Keratinocyte (primary cell): ENCODE measurements around the gene PEX16. TPM values are rescaled to one million over a fixed set of nuclear protein-coding genes. Genes with fewer than 3 reads are reported as not detected.

Source experiments
- DNase-seq: peaks from one replicate; pipeline ENCODE4 v3.0.0-alpha.2; 2011; ENCODE audit warnings: low read depth, missing footprints, low spot score
- FAIRE-seq: peaks from 2 replicates; lab custom pipeline; 2011; peaks lifted over from hg19 to GRCh38; lab: Jason Lieb, UNC
- H2AFZ ChIP-seq: 2 replicates; pipeline ENCODE4 v1.6.0; 2012; ENCODE audit warnings: low read length, control low read depth, inconsistent platforms; ENCODE audit not compliant: control insufficient read depth
- H3K27ac ChIP-seq: 2 replicates; pipeline ENCODE4 v1.5.1; 2011; ENCODE audit warnings: low read length; ENCODE audit not compliant: control insufficient read depth, insufficient read depth
- H3K27me3 ChIP-seq: 3 replicates; pipeline ENCODE4 v1.6.0; 2011; ENCODE audit warnings: low read length; ENCODE audit not compliant: control insufficient read depth, insufficient read depth; ENCODE audit errors: extremely low read depth
- H3K36me3 ChIP-seq, 2 experiments: 2 replicates in 1 of 2; 3 replicates in 1 of 2; pipeline ENCODE4 v1.5.1; 2011; ENCODE audit warnings: low read length in 2 of 2, mild to moderate bottlenecking in 1 of 2; ENCODE audit not compliant: control insufficient read depth in 2 of 2, insufficient read depth in 2 of 2; ENCODE audit errors: extremely low read depth in 1 of 2
- H3K4me1 ChIP-seq: 3 replicates; pipeline ENCODE4 v1.5.1; 2011; ENCODE audit warnings: low read length; ENCODE audit not compliant: control insufficient read depth, insufficient read depth; ENCODE audit errors: extremely low read depth
- H3K4me2 ChIP-seq: 3 replicates; pipeline ENCODE4 v1.6.0; 2011; ENCODE audit warnings: low read depth, low read length; ENCODE audit not compliant: control insufficient read depth, insufficient read depth; ENCODE audit errors: extremely low read depth
- H3K4me3 ChIP-seq, 3 experiments: fragments of 200-600 bp in 1 of 3; sonication (generic) in 1 of 3; 2 replicates in 2 of 3; 3 replicates in 1 of 3; pipeline ENCODE4 v1.5.1; 2011 to 2016; ENCODE audit warnings: low read length in 3 of 3, mild to moderate bottlenecking in 3 of 3, control low read depth in 2 of 3, inconsistent platforms in 1 of 3, low read depth in 1 of 3, mixed read lengths in 1 of 3, mixed run types in 1 of 3, moderate library complexity in 1 of 3; ENCODE audit not compliant: control insufficient read depth in 2 of 3, insufficient read depth in 2 of 3; ENCODE audit errors: extremely low read depth in 1 of 3
- H3K79me2 ChIP-seq: 2 replicates; pipeline ENCODE4 v1.6.0; 2012; ENCODE audit warnings: low read length; ENCODE audit not compliant: control insufficient read depth, insufficient read depth
- H3K9ac ChIP-seq: 3 replicates; pipeline ENCODE4 v1.6.0; 2011; ENCODE audit warnings: low read length; ENCODE audit not compliant: control insufficient read depth, insufficient read depth; ENCODE audit errors: extremely low read depth
- H3K9me1 ChIP-seq: 3 replicates; pipeline ENCODE4 v1.6.0; 2011; ENCODE audit warnings: low read length; ENCODE audit not compliant: control insufficient read depth, insufficient read depth; ENCODE audit errors: extremely low read depth
- H3K9me3 ChIP-seq: 2 replicates; pipeline ENCODE4 v1.5.1; 2012; ENCODE audit warnings: low read depth, low read length; ENCODE audit not compliant: control insufficient read depth
- H4K20me1 ChIP-seq: 3 replicates; pipeline ENCODE4 v1.6.0; 2011; ENCODE audit warnings: low read length; ENCODE audit not compliant: control insufficient read depth, insufficient read depth; ENCODE audit errors: extremely low read depth
- EZH2 ChIP-seq: IDR thresholded peaks from one replicate; pipeline ENCODE4 v1.6.1; 2012; ENCODE audit warnings: inconsistent platforms, mild to moderate bottlenecking, low read length, moderate library complexity
- dilution Hi-C: fragments of 300-500 bp; cut with MboI; formaldehyde crosslinking; loops from one replicate; pipeline ENCODE4 v1.7.0; 2020; ENCODE audit warnings: low sequenced_read_pairs; ENCODE audit not compliant: extremely low pct_ligation_motif_present
- polyA plus RNA-seq, 5 experiments: library from polyadenylated mRNA; depleted of rRNA in 3 of 5; stranded (reverse) in 3 of 5; stranded (forward) in 1 of 5; unstranded in 1 of 5; fragments of >200 nt; gene quantifications; 1 replicate in 1 of 5; 2 replicates in 3 of 5; 3 replicates in 1 of 5; pipeline versions ENCODE4 v1.2.1 to v1.2.3, GENCODE V29; 2011 to 2012; ENCODE audit warnings: missing spikeins in 2 of 5, low read depth in 1 of 5, low replicate concordance in 1 of 5
- TF ChIP-seq, protein P1 (sequence below), 3 experiments: IDR thresholded peaks in 1 of 3; conservative IDR thresholded peaks in 1 of 3; optimal IDR thresholded peaks in 1 of 3; 2 replicates in 2 of 3; 3 replicates in 1 of 3; pipeline versions ENCODE3 to v1.5.1; 2011; ENCODE audit warnings: low read length in 3 of 3, mild to moderate bottlenecking in 3 of 3, moderate library complexity in 2 of 3, control low read depth in 1 of 3, inconsistent platforms in 1 of 3; ENCODE audit not compliant: insufficient read depth in 2 of 3; ENCODE audit errors: extremely low read depth in 1 of 3

Gene PEX16
- polyA plus RNA-seq, 1 donor (not counting 4 experiments of a cell fraction or from before 2014, with no cell fraction given): 16.7 TPM

GRCh38 chr11:45889555-45889954 lies 28.1 kb downstream of the PEX16 start:
- H3K4me2 ChIP-seq: no peak overlapping the region
- H2AFZ ChIP-seq: no peak overlapping the region
- DNase-seq (no peak), FAIRE-seq (no peak)
- no peaks in the 10 kb centered on the region for H3K4me1 ChIP-seq
- no peaks in the 10 kb centered on the region for H4K20me1 ChIP-seq
- no peaks in the 10 kb centered on the region for H3K79me2 ChIP-seq
- TF ChIP-seq, protein P1, sequence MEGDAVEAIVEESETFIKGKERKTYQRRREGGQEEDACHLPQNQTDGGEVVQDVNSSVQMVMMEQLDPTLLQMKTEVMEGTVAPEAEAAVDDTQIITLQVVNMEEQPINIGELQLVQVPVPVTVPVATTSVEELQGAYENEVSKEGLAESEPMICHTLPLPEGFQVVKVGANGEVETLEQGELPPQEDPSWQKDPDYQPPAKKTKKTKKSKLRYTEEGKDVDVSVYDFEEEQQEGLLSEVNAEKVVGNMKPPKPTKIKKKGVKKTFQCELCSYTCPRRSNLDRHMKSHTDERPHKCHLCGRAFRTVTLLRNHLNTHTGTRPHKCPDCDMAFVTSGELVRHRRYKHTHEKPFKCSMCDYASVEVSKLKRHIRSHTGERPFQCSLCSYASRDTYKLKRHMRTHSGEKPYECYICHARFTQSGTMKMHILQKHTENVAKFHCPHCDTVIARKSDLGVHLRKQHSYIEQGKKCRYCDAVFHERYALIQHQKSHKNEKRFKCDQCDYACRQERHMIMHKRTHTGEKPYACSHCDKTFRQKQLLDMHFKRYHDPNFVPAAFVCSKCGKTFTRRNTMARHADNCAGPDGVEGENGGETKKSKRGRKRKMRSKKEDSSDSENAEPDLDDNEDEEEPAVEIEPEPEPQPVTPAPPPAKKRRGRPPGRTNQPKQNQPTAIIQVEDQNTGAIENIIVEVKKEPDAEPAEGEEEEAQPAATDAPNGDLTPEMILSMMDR (optimal IDR thresholded peaks at IDR 0.05 in 1 of 3, IDR thresholded peaks at IDR 0.05 in 1 of 3, conservative IDR thresholded peaks at IDR 0.05 in 1 of 3; ENCODE audit: extremely low read depth in 1 of 3, insufficient read depth in 2 of 3, low read length in 3 of 3): no peak
- no peak for TF ChIP-seq EZH2
- H3K9me1 ChIP-seq: no peaks in the 10 kb centered on the region
- dilution Hi-C loops: no loop called here
- H3K4me3 ChIP-seq: no peak overlapping the region
- no peaks in the 10 kb centered on the region for H3K9me3 ChIP-seq
- H3K27ac ChIP-seq: no peak overlapping the region
- H3K27me3 ChIP-seq: peaks cover 4% of the 10 kb centered on the region
- no peak overlapping the region for H3K9ac ChIP-seq
- H3K36me3 ChIP-seq: no peaks in the 10 kb centered on the region

DNA sequence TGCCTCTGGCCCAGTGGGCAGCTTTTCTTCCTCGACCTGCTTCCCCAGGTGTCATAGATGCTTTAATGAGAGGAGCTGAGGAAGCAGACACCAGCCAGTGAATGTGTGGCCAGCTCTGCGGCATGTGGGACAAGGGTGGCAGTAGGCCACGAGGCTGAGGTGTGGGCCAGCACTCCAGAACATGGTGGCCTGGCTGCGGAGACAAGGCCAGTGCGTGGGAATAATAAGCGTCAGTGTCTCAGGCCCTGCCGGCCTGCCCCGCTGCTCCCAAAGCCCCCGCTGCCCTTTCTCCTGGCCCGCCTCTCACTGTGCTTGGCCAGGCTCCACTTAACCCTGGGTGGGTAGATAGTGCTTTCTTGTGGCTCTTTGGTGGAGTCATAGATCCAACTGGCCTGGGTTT lies 30.1 kb downstream of the PEX16 start:
- H3K9me3 ChIP-seq: no peaks in the 10 kb centered on the region
- H3K4me3 ChIP-seq: no peak overlapping the region
- H3K79me2 ChIP-seq: no peaks in the 10 kb centered on the region
- H3K27ac ChIP-seq: no peak overlapping the region
- H3K4me1 ChIP-seq: no peaks in the 10 kb centered on the region
- H3K9me1 ChIP-seq: no peaks in the 10 kb centered on the region
- DNase-seq: no peak
- H3K27me3 ChIP-seq: peaks cover 4% of the 10 kb centered on the region
- dilution Hi-C loops: no loop called here
- no peaks in the 10 kb centered on the region for H4K20me1 ChIP-seq
- H3K9ac ChIP-seq: no peak overlapping the region
- TF ChIP-seq EZH2: no peak
- TF ChIP-seq, protein P1 (optimal IDR thresholded peaks at IDR 0.05 in 1 of 3, IDR thresholded peaks at IDR 0.05 in 1 of 3, conservative IDR thresholded peaks at IDR 0.05 in 1 of 3; ENCODE audit: extremely low read depth in 1 of 3, insufficient read depth in 2 of 3, low read length in 3 of 3): no peak
- peaks cover 0 to under 1% of the 10 kb centered on the region in 2 experiments for H3K36me3 ChIP-seq
- H2AFZ ChIP-seq: no peak overlapping the region
- no peak overlapping the region for H3K4me2 ChIP-seq
- no peak for FAIRE-seq
